GM12865 (cell line): ENCODE measurements around the gene PSMB7.

Experiments
- DNase-seq: peaks from one replicate; pipeline ENCODE4 v3.0.0; 2010; ENCODE audit warnings: low read depth
- H3K4me3 ChIP-seq: 2 replicates; pipeline ENCODE4 v1.5.1; 2011; ENCODE audit warnings: mild to moderate bottlenecking, low read depth, low read length, control low read depth
- TF ChIP-seq, protein P1 (sequence below): IDR thresholded peaks from 2 replicates; pipeline ENCODE4 v1.5.1; 2011; ENCODE audit warnings: low read length, control low read depth, low read depth, inconsistent platforms; ENCODE audit not compliant: insufficient read depth; ENCODE audit errors: missing control alignments

Gene PSMB7

DNA sequence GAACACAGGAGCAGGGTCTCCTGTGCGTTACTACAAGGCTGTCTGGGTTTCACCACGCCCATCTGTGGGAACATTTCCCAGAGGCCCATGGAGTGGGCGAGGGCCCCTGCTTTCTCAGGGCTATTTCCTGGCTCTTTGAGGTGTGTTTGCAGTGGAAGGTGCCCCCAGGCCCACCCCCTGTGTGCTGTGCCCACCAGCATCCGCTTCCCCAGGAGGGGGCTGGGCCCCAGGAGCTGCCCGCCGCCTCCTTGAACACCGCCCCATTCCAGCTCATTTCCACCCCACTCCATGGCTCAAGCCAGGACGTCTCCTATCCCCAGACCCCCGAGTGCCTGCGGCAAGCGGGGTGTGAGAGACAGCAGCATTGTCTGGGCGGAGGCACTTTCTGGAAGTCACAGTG, 87.0 kb downstream of the PSMB7 start:
- TF ChIP-seq, protein P1, sequence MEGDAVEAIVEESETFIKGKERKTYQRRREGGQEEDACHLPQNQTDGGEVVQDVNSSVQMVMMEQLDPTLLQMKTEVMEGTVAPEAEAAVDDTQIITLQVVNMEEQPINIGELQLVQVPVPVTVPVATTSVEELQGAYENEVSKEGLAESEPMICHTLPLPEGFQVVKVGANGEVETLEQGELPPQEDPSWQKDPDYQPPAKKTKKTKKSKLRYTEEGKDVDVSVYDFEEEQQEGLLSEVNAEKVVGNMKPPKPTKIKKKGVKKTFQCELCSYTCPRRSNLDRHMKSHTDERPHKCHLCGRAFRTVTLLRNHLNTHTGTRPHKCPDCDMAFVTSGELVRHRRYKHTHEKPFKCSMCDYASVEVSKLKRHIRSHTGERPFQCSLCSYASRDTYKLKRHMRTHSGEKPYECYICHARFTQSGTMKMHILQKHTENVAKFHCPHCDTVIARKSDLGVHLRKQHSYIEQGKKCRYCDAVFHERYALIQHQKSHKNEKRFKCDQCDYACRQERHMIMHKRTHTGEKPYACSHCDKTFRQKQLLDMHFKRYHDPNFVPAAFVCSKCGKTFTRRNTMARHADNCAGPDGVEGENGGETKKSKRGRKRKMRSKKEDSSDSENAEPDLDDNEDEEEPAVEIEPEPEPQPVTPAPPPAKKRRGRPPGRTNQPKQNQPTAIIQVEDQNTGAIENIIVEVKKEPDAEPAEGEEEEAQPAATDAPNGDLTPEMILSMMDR: no peak
- H3K4me3 ChIP-seq: no peak overlapping the region
- DNase-seq: no peak

GRCh38 chr9:124327491-124327890, 87.8 kb downstream of the PSMB7 start:
- no peak for DNase-seq
- TF ChIP-seq, protein P1: no peak
- H3K4me3 ChIP-seq: no peak overlapping the region

DNA sequence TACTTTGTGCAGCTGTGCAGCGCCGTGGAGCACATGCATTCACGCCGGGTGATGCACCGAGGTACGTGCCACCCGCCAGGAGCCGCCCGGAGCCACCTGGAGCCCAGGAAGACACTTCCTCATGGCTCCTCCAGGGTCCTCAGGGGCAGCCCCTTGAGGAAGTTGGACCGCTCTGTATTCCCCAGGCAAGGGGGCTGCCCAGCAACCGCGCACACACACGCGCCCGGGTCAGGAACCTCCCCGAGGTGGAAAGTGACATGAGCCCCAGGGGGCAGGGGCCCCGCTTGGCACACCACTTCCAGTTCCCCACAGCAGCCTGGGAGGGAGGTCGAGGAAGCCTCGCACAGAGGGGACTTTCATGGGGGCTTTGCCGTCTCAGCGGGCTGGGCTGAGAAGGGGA, 88.9 kb downstream of the PSMB7 start:
- TF ChIP-seq, protein P1: no peak
- no peak overlapping the region for H3K4me3 ChIP-seq
- DNase-seq: no peak

DNA sequence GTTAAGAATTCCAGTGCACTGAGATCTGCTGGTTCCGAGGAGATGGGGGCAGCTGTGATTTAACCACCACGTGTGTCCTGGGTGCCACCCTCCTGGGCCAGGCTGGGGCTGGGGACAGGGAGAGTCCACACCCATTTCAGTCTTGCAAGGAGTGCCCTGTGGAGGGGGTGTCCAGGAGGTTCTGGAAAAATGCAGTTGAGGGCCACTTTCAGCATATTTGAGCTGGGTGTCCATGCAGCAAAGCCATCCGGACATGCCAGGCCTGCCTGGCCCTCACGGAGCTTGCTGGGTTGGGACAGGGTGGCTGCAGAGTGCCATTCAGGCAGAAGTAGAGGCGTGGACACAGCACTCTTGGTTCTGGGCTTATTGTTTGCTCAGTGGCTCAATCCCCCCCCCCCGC, 89.4 kb downstream of the PSMB7 start:
- DNase-seq: no peak
- no peak overlapping the region for H3K4me3 ChIP-seq
- TF ChIP-seq, protein P1: no peak

- DNase-seq: no peak
- no peak overlapping the region for H3K4me3 ChIP-seq
- TF ChIP-seq, protein P1: no peak
Measured at GRCh38 chr9:124323904-124324303, 91.3 kb downstream of the PSMB7 start.

GRCh38 chr9:124322618-124323432, 92.4 kb downstream of the PSMB7 start:
- DNase-seq: no peak
- TF ChIP-seq, protein P1: no peak
- H3K4me3 ChIP-seq: no peak overlapping the region

- TF ChIP-seq, protein P1: no peak
- H3K4me3 ChIP-seq: no peak overlapping the region
- no peak for DNase-seq
Measured at GRCh38 chr9:124321935-124322334, 93.3 kb downstream of the PSMB7 start.
